Peyer's patch (tissue), 4 donors: ENCODE measurements around the gene TNFRSF4.

ENCODE experiments used
- CTCF ChIP-seq, 6 experiments: fragments of 450-650 bp in 4 of 6; fragments of 200-600 bp in 2 of 6; sonication (generic) in 1 of 6; IDR thresholded peaks; one replicate each; pipeline ENCODE4 v1.5.1; 2017 to 2019; ENCODE audit warnings: antibody characterized with exemption in 6 of 6, mild to moderate bottlenecking in 3 of 6, moderate library complexity in 1 of 6
- POLR2A ChIP-seq, 2 donors: fragments of 450-650 bp; IDR thresholded peaks; one replicate each; pipeline ENCODE4 v1.5.1; 2017; ENCODE audit warnings: antibody characterized with exemption in 2 of 2, mild to moderate bottlenecking in 2 of 2, moderate library complexity in 2 of 2

DNA sequence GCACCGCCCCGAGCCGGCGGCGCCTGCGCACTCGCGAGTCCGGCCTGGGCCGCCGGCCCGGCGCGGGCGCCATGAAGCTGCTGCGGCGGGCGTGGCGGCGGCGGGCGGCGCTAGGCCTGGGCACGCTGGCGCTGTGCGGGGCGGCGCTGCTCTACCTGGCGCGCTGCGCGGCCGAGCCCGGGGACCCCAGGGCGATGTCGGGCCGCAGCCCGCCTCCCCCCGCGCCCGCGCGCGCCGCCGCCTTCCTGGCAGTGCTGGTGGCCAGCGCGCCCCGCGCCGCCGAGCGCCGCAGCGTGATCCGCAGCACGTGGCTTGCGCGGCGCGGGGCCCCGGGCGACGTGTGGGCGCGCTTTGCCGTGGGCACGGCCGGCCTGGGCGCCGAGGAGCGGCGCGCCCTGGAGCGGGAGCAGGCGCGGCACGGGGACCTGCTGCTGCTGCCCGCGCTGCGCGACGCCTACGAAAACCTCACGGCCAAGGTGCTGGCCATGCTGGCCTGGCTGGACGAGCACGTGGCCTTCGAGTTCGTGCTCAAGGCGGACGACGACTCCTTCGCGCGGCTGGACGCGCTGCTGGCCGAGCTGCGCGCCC lies 18.3 kb upstream of the TNFRSF4 start, which contains the start of gene B3GALT6:
- TF ChIP-seq CTCF (IDR thresholded peaks at IDR 0.05) (peak in 1 of 6 experiments; percentile 22), POLR2A (IDR thresholded peaks at IDR 0.05) (peak in 1 of 2 donors; percentile 46)
